HG02973 (cell line): Measurements from ENCODE around the gene CCDC18.
"Not testable (repeated sequence)": the region's sequence is repeated elsewhere in the genome, so short reads cannot be mapped to it uniquely, and the experiment has no call there.

Experiments
- ATAC-seq: cut with Tn5 transposase; IDR thresholded peaks from one replicate; pipeline ENCODE4 v1.9.1; 2021; ENCODE audit warnings: moderate library complexity; ENCODE audit not compliant: unreplicated experiment

CCDC18 gene

DNA sequence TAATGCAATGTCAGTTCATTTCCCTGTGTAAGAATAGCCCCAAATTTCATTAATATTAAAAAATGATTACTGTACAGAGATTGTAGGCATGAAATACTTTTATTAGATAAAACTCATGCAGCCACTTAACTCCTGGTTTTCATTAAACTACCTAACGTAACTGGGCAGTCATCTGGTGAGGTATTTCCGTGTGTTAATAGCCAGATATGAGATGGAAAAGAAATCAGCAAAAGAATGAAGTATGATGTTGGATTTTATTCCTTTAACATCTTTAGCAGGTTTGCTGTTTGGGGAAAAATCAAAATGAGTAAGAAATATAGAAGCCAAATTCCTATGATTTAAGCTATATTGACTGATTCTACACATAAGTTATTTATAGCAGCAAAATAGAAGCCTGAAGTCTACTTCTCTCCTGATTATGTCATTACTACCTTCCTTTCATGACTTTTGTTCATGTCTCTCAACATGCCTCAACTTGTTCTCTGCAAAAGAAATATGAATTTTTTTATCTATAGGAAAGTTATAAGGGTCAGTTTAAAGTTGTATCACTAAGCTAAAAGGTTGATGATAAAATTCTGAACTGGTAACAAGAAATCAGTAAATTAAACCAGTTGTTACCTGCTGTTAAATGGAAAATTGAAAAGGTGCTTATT lies 42.6 kb downstream of the CCDC18 start:
- no peak for ATAC-seq

DNA sequence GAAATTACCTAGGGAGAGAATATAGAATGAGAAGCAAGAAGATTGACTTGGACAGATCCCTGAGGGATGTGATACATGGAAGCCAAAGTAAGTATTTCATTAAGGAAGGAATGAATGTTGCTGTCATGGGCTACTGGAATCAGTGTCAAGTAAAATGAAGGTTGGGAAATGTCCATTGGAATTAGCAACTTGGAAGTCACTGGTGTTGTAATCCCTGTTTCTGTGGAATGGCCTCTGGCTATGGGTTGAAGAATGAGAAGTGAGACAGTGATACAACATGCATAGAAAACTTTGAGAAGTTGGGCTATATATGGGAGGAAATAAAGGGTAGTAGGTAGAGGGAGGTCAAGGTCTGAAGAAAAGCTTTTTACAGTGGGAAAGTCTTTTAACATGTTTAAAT lies 54.7 kb downstream of the CCDC18 start:
- ATAC-seq: no peak

GRCh38 chr1:93237021-93237420 lies 56.5 kb downstream of the CCDC18 start:
- ATAC-seq: no peak

- ATAC-seq: no peak
Observed at GRCh38 chr1:93238425-93238824, 57.9 kb downstream of the CCDC18 start.

GRCh38 chr1:93239863-93240262 lies 59.3 kb downstream of the CCDC18 start:
- no peak for ATAC-seq

- ATAC-seq: not testable (repeated sequence)
Observed at GRCh38 chr1:93243233-93243632, 62.7 kb downstream of the CCDC18 start.

DNA sequence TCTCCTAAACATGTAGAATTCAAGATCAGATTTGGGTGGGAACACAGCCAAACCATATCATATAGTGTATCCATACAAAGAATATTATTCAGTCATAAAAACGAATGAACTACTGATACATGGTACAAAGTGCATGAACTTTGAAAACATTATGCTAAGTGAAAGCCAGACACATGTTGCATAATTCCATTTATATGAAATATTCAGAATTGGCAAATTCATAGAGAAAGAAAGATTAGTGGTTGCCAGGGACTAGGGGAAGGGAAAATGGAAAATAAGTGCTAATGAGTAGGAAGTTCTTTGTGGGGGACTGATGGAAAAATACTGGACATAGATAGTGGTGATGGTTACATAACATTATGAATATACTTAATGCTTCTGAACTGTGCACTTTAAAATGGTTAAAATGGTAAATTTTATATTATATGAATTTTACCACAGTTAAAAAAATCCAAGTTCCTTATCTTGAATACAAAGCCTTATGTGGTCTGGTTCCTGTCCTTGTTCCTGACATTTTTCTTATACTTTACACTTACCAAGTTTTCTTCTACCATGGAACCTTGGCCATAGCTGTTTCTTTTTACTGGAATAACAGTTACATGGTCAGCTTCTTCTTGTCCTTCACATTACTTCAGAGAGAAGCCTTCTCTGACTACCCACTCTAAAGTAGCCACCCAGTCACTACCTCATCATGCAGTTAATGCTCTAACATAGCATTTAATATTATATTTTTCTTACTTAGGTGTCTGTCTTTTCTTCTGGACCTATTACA lies 64.0 kb downstream of the CCDC18 start:
- no peak for ATAC-seq

DNA sequence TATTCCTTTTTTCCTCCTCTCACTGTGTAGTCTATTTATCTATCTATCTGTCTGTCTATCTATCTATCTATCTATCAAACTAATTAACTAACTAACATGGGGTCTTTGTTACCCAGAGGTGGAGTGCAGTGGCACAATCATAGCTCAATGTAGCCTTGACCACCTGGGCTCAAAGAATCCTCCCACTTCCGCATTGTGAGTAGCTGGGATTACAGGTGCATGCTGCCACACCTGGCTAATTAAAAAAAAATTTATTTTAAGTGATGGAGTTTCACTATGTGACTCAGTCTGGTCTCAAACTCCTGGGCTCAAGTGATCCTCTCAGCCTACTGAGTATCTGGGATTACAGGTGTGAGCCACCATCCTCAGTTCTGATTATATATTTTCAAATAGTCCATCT lies 71.4 kb downstream of the CCDC18 start:
- ATAC-seq: no peak

- ATAC-seq: no peak
Observed at GRCh38 chr1:93252598-93252997, 72.1 kb downstream of the CCDC18 start.

GRCh38 chr1:93253516-93253915 lies 73.0 kb downstream of the CCDC18 start:
- ATAC-seq: no peak

- no peak for ATAC-seq
Observed at GRCh38 chr1:93255222-93256079, 74.9 kb downstream of the CCDC18 start.

GRCh38 chr1:93256433-93256832 lies 75.9 kb downstream of the CCDC18 start:
- no peak for ATAC-seq

DNA sequence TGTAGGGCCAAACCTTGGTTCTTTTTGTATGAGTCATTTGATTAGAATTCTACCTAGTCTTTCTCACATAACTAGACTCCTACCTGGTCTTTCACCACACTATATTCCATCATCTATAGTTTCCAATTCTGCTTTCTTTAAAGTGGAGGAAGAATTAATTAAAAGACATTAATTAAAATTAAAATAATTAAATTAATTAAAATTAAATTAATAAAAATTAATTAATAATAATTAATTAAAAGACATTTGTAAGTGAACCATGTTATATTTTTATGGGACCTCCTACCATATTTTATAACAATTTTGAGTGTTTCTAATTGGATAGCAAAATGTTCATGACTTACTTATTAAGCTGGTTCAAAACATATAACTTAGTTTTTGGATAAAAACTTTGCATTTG lies 77.4 kb downstream of the CCDC18 start:
- no peak for ATAC-seq

- not testable (repeated sequence) for ATAC-seq
Observed at GRCh38 chr1:93260726-93261125, 80.2 kb downstream of the CCDC18 start.

DNA sequence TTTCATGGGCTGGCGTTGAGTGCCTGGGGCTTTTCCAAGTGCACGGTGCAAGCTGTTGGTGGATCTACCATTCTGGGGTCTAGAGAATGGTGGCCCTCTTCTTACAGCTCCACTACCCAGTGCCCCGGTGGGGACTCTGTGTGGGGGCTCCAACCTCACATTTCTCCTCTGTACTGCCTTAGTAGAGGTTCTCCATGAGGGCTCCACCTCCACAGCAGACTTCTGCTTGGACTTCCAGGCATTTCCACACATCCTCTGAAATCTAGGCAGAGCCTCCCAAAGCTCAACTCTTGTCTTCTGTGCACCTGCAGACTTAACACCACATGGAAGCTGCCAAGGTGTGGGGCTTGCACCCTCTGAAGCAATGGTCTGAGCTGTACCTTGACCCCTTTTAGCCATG lies 82.1 kb downstream of the CCDC18 start:
- ATAC-seq: no peak

- not testable (repeated sequence) for ATAC-seq
Observed at GRCh38 chr1:93268888-93269287, 88.4 kb downstream of the CCDC18 start.

DNA sequence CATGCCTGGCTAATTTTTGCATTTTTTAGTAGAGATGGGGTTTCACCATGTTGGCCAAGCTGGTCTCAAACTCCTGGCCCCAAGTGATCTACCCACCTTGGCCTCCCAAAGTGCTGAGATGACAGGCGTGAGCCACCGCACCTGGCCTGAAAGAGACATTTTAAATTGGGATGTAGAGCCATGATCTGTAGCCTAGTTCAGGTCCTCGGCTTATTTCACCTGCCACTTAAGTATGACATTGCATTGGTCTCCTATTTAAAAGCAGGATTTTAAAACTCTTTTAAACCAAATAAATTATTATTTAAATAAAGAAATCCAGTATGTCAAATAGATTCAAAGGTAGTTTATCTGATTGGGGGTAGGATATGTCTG lies 94.7 kb downstream of the CCDC18 start:
- not testable (repeated sequence) for ATAC-seq

DNA sequence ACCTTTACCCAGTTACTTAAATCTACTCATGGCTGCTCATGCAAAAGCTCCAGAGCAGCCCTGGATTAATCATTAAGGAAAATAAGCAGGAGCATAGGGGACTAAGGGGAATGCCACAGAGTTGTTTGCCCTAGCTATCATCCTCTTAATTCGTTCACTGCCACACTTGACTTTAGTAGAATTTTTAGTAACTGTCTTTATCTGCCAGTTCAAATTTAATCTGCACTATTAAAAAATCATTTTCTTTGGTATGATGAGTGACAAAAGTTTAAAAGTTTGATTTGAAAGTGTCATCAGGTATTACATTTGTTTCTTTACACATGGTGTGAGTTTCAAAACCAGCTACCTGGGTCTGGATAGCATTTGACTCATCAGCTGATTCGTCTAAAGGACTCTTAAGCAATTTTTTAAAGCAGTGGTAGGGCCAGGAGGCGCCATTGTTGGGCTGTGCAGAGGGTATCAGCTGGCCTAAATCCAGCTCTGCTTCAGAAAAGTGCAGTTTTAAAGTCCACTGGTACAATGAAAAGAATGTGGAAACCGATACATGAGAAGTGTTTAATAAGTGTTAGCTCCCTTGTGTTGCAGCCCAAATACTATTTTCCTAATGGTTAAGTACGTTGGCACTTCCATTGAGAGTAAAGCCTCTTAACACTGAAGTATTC lies 95.2 kb downstream of the CCDC18 start:
- no peak for ATAC-seq

DNA sequence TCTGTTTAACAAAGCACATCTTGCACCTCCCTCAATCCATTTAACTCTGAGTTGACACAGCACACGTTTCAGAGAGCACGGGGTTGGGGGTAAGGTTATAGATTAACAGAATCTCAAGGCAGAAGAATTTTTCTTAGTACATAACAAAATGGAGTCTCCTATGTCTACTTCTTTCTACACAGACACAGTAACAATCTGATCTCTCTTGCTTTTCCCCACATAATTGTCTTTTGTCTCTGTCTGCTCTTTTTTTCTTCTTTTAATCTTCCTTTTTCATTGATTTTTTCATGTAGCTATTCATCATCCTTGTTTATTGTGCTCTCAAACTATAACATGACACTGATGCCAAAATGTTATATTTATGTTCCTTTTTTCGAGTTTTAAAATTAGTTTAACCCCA lies 97.0 kb downstream of the CCDC18 start:
- not testable (repeated sequence) for ATAC-seq

DNA sequence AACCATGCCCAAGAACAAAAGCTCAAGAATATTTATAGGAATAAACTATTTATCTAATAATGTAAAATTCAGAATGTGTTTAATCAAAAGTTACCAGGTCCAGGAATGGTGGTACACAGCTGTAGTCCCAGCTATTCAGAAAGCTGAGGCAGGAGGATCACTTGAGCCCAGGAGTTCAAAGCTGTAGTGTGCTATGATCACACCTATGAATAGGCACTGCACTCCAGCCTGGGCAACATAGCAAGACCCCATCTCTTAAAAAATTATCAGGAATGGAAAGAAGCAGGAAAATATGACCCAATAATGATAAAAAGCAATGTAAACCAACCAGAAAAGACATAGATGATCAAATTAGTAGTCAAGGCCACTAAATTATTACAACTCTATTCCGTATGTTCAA lies 103.0 kb downstream of the CCDC18 start:
- ATAC-seq: no peak

- ATAC-seq: no peak
Observed at GRCh38 chr1:93288558-93288957, 108.0 kb downstream of the CCDC18 start.
